Prostate gland (tissue), 2 donors: ENCODE measurements around the gene CRYBG1. TPM values are rescaled to one million over a fixed set of nuclear protein-coding genes. Genes with fewer than 3 reads are reported as not detected.

ENCODE experiments used
- DNase-seq: peaks from one replicate; pipeline ENCODE4 v3.0.0-alpha.2; 2019; ENCODE audit warnings: low spot score
- H3K27ac ChIP-seq, 2 donors: fragments of 200-600 bp; sonication (generic); 2 replicates each; pipeline ENCODE4 v1.5.1; 2017 to 2019
- H3K27me3 ChIP-seq: fragments of 200-600 bp; sonication (generic); replicated peaks from 2 replicates; pipeline ENCODE4 v1.5.1; 2019; ENCODE audit not compliant: insufficient read depth
- H3K36me3 ChIP-seq, 2 donors: fragments of 200-600 bp; sonication (generic); 1 replicate in 1 of 2; 2 replicates in 1 of 2; pipeline versions ENCODE4 v1.5.1 to v1.8.1; 2017 to 2019
- H3K4me1 ChIP-seq: fragments of 200-600 bp; sonication (generic); replicated peaks from 2 replicates; pipeline ENCODE4 v1.5.1; 2019
- H3K4me3 ChIP-seq, 2 donors: fragments of 200-600 bp; sonication (generic); 2 replicates each; pipeline ENCODE4 v1.5.1; 2017 to 2019
- H3K9me3 ChIP-seq: fragments of 200-600 bp; sonication (generic); 2 replicates; pipeline ENCODE4 v1.5.1; 2017
- POLR2A ChIP-seq: fragments of 450-650 bp; IDR thresholded peaks from one replicate; pipeline ENCODE4 v1.6.1; 2016; ENCODE audit warnings: antibody characterized with exemption, mild to moderate bottlenecking
- POLR2AphosphoS5 ChIP-seq: sonication (generic); formaldehyde crosslinking; IDR thresholded peaks from one replicate; pipeline ENCODE4 v1.6.1; 2017; ENCODE audit warnings: antibody characterized with exemption
- WGBS: methylation state at CpG from one replicate; pipeline ENCODE4 v1.1.5; 2018; 5-methylcytosine and 5-hydroxymethylcytosine counted together
- intact Hi-C: fragments of 100-400 bp; cut with DNase I; formaldehyde crosslinking; loops from one replicate; pipeline ENCODE4 v1.14.2; 2022
- total RNA-seq, 2 donors: library from RNA; depleted of rRNA; stranded (reverse); fragments of >200 nt; gene quantifications; one replicate each; pipeline ENCODE4 v1.1.0, GENCODE V29; 2016
- TF ChIP-seq, protein P1 (sequence below), 4 experiments: fragments of 200-600 bp in 2 of 4; fragments of 450-650 bp in 2 of 4; sonication (generic) in 2 of 4; IDR thresholded peaks; 1 replicate in 3 of 4; 2 replicates in 1 of 4; pipeline ENCODE4 v1.5.1; 2016 to 2019; ENCODE audit warnings: antibody characterized with exemption in 4 of 4, mild to moderate bottlenecking in 2 of 4, moderate library complexity in 2 of 4

Gene CRYBG1
- total RNA-seq, 2 donors from 2014 or later, result 39.9 to 75.4 TPM

DNA sequence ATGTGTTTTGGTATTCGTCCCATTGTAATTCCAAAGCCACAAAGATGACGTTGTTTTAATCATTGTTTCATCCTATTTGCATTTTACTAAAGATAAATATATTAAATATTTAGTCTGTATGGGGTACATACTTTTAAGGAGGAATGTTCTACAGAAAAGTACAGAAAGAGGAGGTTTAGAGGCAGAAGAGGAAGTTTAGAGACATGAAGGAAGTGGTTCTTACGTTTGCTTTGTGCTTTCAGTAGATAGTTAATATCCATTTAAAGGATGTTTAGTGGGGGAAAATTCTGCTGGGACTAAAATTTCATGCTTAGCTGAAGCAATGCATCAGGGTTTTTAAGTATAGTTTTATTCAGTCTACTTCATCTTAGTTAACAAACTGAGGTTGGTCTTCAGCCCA is 116.6 kb downstream of the CRYBG1 start:
- Histone ChIP-seq H3K27me3 (no peaks in the 10 kb centered on the region), H3K9me3 (no peaks in the 10 kb centered on the region), H3K36me3 (no peaks in the 10 kb centered on the region), H3K27ac (no peak overlapping the region), H3K4me3 (no peak overlapping the region), H3K4me1 (no peaks in the 10 kb centered on the region)
- WGBS, result 62% methylated on average over 3 of the region's 3 CpGs
- TF ChIP-seq, protein P1, sequence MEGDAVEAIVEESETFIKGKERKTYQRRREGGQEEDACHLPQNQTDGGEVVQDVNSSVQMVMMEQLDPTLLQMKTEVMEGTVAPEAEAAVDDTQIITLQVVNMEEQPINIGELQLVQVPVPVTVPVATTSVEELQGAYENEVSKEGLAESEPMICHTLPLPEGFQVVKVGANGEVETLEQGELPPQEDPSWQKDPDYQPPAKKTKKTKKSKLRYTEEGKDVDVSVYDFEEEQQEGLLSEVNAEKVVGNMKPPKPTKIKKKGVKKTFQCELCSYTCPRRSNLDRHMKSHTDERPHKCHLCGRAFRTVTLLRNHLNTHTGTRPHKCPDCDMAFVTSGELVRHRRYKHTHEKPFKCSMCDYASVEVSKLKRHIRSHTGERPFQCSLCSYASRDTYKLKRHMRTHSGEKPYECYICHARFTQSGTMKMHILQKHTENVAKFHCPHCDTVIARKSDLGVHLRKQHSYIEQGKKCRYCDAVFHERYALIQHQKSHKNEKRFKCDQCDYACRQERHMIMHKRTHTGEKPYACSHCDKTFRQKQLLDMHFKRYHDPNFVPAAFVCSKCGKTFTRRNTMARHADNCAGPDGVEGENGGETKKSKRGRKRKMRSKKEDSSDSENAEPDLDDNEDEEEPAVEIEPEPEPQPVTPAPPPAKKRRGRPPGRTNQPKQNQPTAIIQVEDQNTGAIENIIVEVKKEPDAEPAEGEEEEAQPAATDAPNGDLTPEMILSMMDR (IDR thresholded peaks at IDR 0.05), result no peak
- TF ChIP-seq POLR2AphosphoS5 (no peak), POLR2A (no peak)
- no peak for DNase-seq
- intact Hi-C loops, result no loop called here

DNA sequence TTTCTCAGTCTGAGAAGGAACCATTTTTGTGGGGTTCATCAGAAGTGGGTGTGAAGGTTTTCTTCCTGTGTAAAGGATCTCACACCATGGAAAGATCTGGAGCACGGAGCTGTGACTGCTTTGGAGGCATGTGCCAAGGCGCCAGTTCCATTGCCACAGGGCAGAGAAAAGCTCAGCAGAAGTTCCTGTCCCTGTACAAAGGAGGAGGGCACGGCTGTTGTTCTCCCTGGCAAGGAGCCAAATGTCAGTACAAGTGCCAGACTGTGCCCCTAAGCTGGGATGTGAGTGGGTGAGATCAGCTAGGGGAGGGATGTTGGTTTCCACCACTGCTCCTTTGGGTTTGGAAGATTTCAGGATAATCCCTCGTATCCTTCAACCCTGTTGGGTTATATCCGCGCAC is 117.3 kb downstream of the CRYBG1 start:
- intact Hi-C loops, result no loop called here
- WGBS, result 69% methylated on average over 6 of the region's 6 CpGs
- no peak overlapping the region for H3K27ac ChIP-seq
- TF ChIP-seq POLR2A, result no peak
- TF ChIP-seq, protein P1 (IDR thresholded peaks at IDR 0.05), result no peak
- no peak for TF ChIP-seq POLR2AphosphoS5
- DNase-seq, result no peak
- H3K9me3 ChIP-seq, result no peaks in the 10 kb centered on the region
- no peaks in the 10 kb centered on the region for H3K4me1 ChIP-seq
- H3K27me3 ChIP-seq, result no peaks in the 10 kb centered on the region
- H3K4me3 ChIP-seq, result no peak overlapping the region
- H3K36me3 ChIP-seq, result no peaks in the 10 kb centered on the region

DNA sequence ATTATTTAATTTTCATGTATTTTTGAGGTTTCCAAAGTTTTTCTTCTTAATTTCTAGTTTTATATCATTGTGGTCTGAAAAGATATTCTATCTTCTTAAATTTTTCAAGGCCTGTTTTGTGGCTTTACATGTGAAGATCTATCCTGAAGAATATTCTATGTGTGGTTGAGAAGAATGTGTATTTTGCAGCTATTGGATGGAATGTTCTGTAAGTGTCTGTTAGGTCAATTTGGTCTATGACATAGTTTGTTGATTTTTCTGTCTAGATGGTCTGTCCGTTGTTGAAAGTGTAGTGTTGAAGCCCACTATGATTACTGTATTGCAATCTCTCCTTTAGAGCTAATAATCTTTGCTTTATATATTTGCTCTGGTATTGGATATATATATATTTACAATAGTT is 125.7 kb downstream of the CRYBG1 start:
- 84% methylated on average over 1 of the region's 1 CpG for WGBS

DNA sequence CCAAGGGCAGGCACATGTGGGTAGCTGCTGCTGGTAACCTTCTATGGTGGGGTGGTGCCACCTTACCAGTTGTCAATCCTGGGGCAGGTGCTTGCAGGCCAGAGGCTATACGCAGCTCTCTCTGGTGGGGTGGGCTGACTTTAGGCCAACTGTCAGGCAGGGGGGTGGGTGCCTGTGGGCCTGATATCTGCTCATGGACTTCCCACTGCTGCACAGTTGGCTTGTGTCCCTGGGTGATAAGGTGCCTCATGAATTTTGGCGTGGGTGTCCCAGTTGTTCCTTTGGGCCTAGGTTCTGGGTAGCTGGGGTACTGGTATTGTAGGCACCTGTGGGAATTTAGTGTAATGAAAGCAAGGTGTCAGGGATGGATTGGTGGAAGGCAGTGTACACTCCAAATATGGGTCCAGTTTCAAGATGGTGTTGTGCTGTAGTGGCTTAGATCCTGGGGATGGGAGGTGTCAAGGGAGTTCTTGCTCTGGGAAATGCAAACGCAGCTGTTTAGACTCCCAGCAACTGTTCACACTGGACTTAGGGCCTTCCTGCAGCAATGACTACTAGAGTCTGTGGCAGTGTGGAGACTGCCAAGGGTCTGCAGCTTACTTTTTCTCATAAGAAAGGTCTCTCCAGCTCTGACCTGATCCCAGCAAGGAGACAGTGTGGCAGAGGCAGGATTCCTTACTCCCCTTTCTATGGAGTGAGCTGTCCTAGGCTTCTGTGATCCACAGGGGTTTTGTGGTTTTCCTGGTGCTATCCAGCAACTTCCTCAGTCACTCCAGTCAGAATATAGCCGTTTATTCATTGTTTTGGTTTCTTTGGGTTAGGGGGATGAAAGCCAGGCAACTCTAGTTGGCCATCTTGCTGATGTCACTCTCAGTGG is 128.2 kb downstream of the CRYBG1 start:
- Histone ChIP-seq H3K4me1 (no peaks in the 10 kb centered on the region), H3K4me3 (no peak overlapping the region), H3K36me3 (no peaks in the 10 kb centered on the region), H3K9me3 (no peaks in the 10 kb centered on the region), H3K27me3 (no peaks in the 10 kb centered on the region), H3K27ac (no peak overlapping the region)
- intact Hi-C loops, result no loop called here
- 61% methylated on average over 4 of the region's 4 CpGs for WGBS
- no peak for TF ChIP-seq POLR2AphosphoS5
- DNase-seq, result no peak

More for the DNA sequence above, 125.7 kb downstream of the CRYBG1 start:
- intact Hi-C loops, result no loop called here
- no peaks in the 10 kb centered on the region for H3K9me3 ChIP-seq
- DNase-seq, result no peak
- no peaks in the 10 kb centered on the region for H3K36me3 ChIP-seq
- H3K27me3 ChIP-seq, result no peaks in the 10 kb centered on the region
- H3K27ac ChIP-seq, result no peak overlapping the region
- H3K4me3 ChIP-seq, result no peak overlapping the region
- TF ChIP-seq POLR2A (no peak), POLR2AphosphoS5 (no peak)
- TF ChIP-seq, protein P1 (IDR thresholded peaks at IDR 0.05), result no peak
- no peaks in the 10 kb centered on the region for H3K4me1 ChIP-seq

DNA sequence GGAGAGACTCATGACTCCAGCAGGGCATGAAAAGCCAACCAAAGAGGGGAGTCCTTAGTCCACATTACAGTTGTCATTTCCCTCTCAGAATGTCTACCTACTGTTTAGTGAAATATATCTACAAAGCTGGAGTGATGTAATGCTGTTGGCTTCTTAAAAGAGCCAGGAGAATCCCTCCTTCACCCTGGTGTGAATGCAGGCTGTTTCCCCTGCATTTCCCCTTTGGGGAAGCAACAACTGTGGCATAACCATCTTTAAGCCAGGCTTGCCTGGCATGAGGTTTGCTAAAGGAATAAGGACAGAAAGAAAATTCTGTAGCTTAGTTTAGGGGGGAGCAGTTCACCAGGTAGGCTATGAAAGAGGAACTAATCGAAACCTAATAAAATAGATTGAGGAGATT is 129.5 kb downstream of the CRYBG1 start:
- Histone ChIP-seq H3K36me3 (no peaks in the 10 kb centered on the region), H3K27ac (no peak overlapping the region), H3K4me3 (no peak overlapping the region), H3K4me1 (no peaks in the 10 kb centered on the region), H3K27me3 (no peaks in the 10 kb centered on the region), H3K9me3 (no peaks in the 10 kb centered on the region)
- no peak for TF ChIP-seq POLR2AphosphoS5
- DNase-seq, result no peak
- intact Hi-C loops, result no loop called here
- WGBS, result 36% methylated on average over 1 of the region's 1 CpG

DNA sequence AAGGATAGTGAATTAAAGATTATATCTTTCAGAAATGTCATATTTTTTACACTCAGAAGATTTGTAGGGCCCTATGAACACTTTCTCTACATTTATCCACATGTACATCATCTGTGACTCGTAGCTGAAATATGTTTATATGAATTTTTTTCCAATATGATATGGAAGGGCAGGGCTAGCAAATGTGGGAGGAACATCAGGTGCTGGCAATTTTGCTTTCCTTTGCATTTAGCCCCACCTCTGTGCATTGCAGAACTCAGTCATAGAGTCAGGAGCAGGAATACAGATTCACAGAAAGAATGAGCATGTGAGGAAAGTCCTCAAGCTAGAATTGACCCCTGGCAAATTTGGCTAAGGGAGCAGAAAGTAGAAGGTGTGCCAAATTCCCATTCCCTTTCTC is 129.9 kb downstream of the CRYBG1 start:
- TF ChIP-seq POLR2AphosphoS5 (no peak), POLR2A (no peak)
- TF ChIP-seq, protein P1 (IDR thresholded peaks at IDR 0.05), result no peak
- no peak for DNase-seq
- Histone ChIP-seq H3K4me3 (no peak overlapping the region), H3K27me3 (no peaks in the 10 kb centered on the region), H3K27ac (no peak overlapping the region), H3K36me3 (no peaks in the 10 kb centered on the region), H3K4me1 (no peaks in the 10 kb centered on the region), H3K9me3 (no peaks in the 10 kb centered on the region)
- WGBS, result 83% methylated on average over 1 of the region's 1 CpG
- intact Hi-C loops, result no loop called here
